NCI-H446 treated with DMSO at 0.1 percent for 48 hours (cell line): ENCODE measurements around the gene ALG9.
"Not testable (repeated sequence)": the region's sequence is repeated elsewhere in the genome, so short reads cannot be mapped to it uniquely, and the experiment has no call there.

ENCODE experiments used
- DNase-seq: peaks from one replicate; lab custom pipeline; 2025; lab: John Stamatoyannopoulos, UW

ALG9 gene, protein sequence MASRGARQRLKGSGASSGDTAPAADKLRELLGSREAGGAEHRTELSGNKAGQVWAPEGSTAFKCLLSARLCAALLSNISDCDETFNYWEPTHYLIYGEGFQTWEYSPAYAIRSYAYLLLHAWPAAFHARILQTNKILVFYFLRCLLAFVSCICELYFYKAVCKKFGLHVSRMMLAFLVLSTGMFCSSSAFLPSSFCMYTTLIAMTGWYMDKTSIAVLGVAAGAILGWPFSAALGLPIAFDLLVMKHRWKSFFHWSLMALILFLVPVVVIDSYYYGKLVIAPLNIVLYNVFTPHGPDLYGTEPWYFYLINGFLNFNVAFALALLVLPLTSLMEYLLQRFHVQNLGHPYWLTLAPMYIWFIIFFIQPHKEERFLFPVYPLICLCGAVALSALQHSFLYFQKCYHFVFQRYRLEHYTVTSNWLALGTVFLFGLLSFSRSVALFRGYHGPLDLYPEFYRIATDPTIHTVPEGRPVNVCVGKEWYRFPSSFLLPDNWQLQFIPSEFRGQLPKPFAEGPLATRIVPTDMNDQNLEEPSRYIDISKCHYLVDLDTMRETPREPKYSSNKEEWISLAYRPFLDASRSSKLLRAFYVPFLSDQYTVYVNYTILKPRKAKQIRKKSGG

DNA sequence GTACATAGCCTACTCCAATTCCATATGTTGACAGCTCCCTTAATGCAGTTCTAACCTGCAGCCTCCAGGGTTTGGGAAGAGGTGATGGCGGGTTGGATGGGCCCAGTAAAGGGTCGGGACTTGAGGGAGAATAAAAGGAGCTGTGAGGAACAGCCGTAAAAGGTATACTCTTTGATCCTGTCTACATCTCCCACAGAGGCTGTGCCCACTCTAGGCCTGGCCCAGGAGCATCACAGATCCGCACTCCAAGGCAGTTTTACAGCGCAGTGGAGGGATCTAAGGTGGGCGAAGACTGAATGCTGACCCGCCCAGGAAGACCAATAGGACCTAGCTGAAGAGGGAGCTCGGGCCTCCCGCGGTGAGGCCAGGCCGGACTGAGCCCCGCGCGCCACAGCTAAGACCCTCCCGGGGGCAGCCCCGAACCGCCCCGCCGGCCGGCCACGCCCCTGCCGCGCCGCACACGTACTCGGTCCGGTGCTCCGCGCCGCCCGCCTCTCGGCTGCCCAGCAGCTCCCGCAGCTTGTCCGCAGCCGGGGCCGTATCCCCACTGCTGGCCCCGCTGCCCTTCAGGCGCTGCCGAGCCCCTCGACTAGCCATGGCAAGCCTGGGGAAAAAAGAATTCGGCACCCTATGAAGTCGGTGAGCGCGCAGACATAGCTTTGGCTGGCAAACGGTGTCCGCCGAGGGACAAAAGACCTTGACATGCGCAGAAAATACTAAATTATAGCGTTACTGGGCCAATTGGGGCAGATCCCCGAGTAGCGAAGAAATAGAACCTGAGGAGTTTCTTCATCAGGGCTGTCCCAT is at the start of gene ALG9:
Gene ALG9, minus strand, starts transcription at position 696 of the 807 bp plus-strand sequence. Its CDS starts 99 bp downstream, at position 597.
- peak; percentile 56 for DNase-seq

DNA sequence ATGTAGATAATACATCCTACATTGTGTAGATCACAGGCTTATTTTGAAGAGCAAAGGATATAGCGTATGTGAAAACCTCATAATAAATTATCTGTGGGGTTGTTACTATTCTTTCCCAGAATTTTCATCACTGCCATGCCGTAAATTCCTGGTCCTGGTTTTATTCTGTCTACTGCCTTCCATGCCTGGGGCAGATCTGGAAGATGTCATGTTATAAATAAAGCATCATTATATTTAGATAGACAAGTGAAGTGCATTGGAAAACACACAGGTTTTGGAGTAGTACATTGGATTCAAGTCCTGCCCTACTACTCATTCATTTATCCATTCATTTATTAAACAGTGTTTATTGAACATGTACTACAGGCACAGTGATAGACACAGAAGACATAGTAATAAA is 49.5 kb upstream of the ALG9 start:
- no peak for DNase-seq

DNA sequence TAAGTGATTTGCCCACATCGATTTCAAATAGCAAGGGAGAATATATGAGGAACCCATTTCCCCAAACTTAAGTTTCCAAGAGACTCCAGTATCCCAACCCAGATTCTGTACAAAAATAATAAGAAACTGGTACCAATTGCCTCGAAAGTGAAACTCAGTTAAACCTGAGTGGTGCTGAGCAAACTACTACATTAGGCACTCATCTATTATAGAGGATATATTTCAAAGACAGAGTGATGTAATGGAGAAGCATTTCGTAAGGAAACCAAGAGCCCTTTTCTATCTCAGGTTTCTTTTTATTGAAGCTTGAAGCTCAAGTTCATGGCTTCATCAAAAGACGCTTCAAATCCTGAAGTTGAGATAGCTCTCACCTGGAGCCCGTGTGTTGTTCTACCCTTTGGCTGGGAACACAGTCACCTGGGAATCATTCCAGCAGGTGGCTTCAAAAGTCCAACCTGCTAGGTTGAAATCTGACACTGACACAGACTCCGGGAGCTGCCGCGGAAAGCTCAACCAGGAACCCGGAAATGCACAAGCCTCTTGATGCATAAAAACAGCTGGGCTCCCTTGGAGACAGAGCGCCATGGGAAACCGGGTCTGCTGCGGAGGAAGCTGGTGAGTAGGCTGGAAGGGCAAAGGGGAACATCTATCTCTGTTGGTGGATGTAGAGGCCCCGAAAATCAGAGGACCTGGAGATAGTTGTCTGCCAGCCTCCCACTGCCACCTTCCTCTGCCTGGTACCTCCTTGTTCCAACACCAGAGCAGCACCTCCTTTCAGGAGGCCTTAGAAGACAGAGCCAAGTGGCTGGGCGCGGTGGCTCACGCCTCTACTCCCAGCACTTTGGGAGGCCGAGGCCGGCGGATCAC is 47.2 kb upstream of the ALG9 start, which contains the start of gene C11orf52:
Gene C11orf52, plus strand, starts transcription at position 524 of the 867 bp plus-strand sequence. Its CDS starts 60 bp downstream, at position 584.
- no peak for DNase-seq

DNA sequence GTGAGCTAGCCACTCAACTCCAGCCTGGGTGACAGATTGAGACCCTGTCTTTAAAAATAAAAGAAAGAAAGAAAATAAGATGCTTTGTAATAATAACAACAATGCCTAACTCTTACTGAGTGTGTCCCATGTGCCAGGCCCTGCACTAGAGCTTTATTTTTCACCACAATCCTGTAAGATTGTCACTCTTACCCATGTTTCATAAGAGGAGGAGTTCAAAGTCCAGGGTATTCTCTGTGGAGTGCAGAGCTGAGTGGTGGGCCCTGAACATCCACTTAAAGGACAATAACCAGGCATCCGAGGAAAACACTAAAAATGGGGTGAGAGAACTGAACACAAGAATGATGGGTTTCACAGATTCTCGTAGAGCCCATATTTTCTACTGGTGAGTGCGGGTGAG is 46.4 kb upstream of the ALG9 start:
- no peak for DNase-seq

DNA sequence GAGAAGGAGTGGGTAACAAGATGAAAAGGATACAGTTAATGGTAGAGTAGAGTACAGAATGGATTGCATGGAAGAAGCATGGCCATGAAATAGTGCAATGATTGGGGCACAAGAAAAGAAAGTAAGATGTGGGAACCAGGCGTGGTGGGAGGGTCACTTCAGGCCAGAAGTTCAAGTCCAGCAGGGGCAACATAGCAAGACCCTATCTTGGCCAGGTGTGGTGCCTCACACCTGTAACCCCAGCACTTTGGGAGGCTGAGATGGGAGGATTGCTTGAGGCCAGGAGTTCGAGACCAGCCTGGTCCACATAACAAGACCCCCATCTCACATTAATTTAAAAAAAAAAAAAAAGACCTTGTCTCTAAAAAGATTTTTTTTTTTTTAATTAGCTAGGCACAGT is 45.9 kb upstream of the ALG9 start:
- DNase-seq: no peak

DNA sequence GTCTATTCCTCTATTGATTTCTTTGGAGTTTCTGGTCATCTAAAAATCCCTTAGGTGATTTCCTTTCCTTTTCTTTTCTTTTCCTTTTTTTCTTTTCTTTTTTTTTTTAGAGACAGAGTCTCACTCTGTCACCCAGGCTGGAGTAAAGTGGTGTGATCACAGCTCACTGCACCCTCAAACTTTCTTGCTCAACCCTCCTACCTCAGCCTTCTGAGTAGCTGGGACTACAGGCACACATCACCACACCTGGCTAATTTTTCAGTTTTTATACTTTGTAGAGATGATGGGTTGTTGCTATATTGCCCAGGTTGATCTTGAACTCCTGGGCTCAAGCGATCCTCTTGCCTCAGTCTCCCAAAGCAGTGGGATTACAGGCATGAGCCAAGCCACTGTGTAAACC is 45.4 kb upstream of the ALG9 start:
- no peak for DNase-seq

DNA sequence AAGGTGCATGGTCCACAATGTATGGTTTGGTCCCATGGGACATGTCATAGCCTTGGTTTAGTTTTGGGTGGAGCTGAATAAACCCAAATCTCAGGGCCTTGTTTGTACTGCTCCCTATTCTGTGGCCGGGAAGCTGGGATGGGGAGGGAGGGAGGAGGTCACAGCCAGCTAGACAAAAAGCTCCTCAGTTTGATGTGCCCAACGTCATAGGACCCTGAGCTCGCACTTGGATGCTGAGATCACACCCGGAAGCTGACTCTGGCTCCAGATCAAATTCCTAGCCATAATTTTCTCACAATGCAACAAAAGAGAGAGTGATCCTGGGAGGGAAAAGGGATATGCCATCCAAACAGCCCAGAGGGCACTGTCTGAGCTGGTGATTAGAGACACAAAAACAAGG is 42.6 kb upstream of the ALG9 start:
- no peak for DNase-seq

DNA sequence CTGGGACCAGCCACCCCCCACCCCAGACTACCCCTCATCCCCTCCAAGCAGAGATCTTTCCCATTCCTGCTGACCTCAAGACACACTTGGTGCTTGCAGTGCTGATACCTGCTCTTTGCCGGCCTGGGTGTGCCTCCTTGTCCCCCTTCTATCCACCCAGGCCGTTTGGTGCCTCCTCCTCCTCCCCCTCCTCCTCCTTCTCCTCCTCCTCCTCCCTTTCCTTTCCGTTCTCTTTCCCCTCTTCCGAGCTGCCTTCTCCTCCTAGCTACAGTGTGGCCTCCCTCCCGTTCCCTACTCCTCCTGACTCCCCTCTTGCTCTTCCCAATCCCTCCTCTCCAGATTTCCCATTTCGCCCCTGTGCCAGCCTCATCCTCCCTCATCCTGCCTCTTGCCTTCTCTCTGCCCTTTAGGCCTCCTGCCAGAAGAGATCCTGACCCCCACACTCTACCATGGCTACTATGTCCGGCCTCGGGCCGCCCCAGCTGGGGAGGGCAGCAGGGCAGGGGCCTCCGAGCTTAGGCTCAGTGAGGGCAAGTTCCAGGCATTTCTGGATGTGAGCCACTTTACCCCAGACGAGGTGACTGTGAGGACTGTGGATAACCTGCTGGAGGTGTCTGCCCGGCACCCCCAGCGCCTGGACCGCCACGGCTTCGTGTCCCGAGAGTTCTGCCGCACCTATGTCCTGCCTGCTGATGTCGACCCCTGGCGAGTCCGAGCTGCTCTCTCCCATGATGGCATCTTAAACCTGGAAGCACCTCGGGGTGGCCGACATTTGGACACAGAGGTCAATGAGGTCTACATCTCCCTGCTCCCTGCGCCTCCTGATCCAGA is 41.9 kb upstream of the ALG9 start:
- DNase-seq: no peak

DNA sequence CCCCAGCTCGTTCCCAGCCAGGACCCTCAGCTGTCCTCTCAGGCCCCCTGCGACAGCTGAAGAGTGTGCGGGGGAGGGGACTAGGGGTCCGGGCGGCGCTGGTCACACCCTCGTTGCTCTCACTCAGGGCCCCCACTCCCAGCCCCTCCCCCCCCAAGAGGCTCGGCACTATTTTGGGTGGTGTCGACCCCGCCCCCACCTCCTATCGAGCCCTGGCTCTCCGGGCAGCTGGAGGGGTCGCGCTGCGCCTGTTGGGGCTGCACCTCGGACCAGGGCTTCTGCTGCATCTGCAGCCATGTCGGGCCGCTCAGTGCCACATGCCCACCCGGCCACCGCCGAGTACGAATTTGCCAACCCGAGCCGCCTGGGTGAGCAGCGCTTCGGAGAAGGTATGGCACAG is 41.2 kb upstream of the ALG9 start, which contains the start of gene HSPB2:
Gene HSPB2, plus strand, starts transcription at position 200 of the 400 bp plus-strand sequence. Its CDS starts 96 bp downstream, at position 296.
- DNase-seq: no peak

DNA sequence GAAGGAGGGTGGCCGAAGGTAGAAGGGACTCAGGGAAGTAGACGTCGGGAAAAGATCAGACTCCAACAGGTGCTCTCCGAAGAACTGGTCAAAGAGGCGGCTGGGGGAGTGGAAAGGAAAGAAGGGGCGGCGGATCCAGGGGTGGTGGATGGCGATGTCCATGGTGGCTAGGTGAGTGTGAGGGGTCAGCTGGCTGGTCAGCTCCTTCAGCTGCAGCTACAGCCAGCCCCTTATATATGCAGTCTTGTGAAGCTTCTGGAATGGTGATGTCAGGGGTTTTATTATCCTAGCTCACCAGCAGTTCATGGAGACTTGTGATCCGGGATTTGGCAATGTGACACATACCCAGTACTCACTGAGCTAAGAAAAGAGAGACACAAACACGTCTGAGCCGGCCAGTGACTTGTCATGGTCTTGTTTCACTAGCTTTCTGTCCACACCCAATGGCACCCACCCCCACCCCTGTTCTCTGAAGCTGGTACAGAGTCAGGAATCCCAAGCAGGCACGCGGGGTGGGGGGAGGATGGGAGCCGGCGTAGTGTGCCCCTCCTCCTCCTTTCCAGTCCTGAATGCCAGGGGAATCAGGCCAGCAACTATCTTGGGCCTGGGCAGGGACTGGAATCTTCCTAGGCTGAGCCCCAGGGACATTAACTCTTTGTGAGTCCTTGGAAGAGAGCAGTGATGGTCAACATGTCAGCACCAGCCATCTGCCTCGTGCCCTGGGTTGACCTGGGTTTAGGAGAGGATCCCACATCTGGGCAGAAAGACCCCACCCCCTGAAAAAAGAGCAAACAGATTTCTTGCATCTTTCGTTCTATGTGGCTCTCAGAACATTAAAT is 40.4 kb upstream of the ALG9 start, which contains the start of gene CRYAB:
Gene CRYAB, minus strand, starts transcription at position 208 of the 839 bp plus-strand sequence. Its CDS starts 46 bp downstream, at position 162.
- peak; percentile 47 for DNase-seq

DNA sequence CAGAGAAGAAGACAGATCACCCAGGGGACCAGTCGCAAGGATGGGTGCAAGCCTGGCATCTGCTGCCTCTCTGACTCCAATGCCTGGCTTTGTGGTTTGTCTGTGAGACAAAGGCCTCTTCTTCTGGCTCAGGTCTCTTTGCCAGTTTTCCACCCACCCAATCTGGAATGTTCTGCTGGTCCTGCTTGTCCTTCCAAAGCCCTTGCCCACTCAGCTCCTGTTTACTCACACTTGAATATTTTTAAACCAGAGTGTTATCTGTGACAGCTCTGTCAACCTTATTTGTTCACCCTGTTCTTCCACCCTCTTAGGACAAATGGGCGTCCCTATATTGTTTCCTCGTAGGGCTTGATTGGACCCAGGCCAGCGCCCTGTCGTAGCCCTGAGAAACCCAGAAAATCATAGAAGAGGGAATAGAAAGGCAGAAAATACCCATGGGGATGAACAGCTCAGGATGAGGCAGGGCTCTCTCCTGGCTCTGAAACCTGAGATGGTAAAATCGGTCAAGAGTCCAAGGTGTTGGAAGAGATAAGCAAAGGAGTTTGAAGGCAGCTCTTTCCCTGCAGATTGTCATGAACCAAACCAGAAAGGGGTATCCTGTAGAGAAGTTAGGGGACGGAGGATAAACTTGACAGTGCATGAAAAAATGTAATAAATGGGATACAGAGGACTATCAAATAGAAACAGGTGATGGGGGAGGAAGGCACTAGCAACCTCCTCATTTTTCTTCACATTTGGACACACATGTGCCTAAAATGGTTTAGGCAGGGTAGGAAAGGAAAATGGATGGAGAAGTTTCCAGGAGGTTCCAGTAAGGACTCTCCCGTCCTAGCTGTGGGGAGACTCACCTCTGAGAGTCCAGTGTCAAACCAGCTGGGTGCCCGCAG is 39.5 kb upstream of the ALG9 start:
- no peak for DNase-seq

DNA sequence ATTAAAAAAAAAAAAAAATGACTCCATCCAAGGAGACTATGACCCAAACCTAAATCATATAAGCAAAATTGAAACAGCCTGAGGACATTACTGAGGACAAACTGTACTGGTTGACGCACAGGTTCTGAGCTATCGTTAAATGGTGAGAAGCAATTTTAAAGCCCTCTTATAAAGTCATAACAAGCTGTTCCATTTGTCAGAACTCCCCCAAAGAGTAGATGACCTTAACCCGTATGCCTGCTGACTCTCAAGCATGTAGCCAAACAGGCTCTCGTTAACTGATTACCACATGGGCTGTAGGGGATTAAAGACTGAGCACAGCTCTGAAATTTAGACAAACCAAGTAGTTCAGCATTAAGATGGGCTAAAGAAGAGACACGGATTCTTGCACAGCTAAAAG is 38.0 kb upstream of the ALG9 start:
- no peak for DNase-seq

DNA sequence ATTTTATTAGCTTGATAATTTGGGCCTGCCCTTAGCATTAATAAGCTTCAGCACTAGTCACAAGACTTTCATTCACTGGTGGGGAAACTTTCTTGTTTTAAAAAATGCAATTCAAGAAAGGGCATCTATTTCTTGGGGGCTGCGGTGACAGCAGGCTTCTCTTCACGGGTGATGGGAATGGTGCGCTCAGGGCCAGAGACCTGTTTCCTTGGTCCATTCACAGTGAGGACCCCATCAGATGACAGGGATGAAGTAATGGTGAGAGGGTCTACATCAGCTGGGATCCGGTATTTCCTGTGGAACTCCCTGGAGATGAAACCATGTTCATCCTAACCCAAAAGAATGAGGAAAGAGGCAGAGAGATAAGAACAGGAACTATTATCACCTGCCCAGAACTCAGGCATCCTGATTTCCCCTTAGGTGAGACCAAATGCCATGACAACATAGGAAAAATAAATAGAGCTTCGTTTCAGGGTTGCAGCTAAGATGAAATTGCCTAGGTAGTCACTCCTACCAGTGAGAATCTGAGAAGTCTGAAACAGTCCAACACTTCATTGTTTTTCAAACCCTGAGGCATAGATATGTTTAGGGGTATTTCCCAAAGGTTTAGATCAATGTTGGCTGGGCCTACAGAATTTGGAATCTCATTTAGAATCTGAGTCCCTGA is 37.4 kb upstream of the ALG9 start:
- DNase-seq: no peak

DNA sequence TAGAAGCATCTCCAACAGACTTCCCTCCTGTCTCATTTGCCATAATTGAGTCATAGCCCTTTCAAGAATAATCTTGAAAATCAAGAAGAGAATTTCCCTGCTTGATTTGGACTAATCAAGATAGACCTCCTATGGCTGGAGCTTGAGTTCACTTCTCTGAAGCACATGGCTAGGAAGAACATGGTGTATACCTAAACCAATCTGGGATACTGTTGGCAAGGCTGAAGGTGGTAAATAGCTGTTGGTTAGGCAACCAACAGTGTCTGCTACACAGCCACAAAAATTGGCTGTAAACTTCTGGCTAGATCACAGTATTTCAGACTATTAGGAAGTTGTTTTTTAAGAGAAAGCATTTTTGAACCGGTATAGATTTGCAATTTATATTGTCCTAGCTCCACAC is 35.3 kb upstream of the ALG9 start:
- no peak for DNase-seq

DNA sequence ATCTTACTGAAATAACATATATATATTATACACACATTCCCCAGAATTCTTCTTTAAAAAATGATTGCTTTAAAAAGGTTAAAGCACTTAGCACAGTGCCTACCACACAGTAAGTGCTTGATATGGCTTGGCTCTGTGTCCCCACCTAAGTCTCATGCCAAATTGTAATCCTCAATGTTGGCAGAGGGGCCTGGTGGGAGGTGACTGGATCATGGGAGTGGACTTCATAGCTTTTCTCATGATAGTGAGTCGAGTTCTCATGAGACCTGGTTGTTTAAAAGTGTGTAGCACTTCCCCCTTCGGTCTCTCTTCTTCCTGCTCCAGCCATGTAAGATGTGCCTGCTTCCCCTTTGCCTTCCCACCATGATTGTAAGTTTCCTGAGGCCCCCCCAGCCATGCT is 34.0 kb upstream of the ALG9 start:
- no peak for DNase-seq

DNA sequence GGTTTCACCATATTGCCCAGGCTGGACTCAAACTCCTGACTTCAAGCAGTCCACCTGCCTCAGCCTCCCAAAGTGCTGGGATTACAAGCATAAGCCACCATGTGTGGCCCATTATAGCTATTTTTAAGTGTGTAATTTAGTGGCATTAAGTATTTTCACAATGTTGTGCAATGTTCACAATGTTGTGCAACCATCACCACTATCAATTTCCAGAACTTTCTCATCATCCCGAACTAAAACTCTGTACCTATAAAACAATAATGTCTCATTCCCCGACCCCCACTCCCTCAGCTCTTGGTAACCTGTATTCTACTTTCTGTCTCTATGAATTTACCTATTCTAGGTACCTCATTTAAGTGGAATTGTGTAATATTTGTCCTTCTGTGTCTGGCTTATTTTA is 15.5 kb upstream of the ALG9 start:
- DNase-seq: no peak

DNA sequence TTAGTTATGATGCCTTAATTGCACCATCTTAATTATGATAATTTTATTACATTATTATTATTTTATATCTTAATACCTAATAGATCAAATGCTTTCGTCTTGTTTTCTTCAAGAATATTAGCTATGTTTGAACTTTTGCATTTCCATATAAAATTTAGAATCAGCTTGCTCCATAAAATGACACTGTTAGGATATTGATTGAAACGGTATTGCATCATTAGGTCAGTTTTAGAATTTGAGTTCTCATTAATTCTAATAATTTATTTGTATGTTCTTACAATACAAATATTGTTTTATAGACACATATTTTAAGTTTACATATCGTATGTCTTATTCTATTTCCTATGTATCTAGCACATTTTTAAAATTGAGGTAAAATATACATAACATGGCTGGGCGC is 14.7 kb upstream of the ALG9 start:
- no peak for DNase-seq

DNA sequence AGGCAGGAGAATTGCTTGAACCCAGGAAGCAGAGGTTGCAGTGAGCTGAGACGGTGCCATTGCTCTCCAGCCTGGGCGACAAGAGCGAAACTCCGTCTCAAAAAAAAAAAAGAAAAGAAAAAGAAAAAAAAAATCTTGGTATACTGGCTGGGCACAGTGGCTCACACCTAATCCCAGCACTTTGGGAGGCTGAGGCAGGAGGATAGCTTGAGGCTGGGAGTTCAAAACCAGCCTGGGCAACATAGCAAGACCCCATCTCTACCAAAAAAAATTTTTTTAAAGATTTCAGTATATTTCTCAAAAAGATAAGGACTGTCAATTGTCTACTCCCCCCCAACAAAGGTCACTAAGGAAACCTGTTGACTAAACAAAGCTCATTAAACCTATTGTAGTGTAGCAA is 13.7 kb upstream of the ALG9 start:
- not testable (repeated sequence) for DNase-seq
